Cerebellar nuclear complex (tissue), 1 donor: Measurements from ENCODE around the gene TMEM208.

Source experiments
- DNase-seq, 2 experiments: peaks; one replicate each; lab custom pipeline; 2025; lab: John Stamatoyannopoulos, UW

The TMEM208 gene

DNA sequence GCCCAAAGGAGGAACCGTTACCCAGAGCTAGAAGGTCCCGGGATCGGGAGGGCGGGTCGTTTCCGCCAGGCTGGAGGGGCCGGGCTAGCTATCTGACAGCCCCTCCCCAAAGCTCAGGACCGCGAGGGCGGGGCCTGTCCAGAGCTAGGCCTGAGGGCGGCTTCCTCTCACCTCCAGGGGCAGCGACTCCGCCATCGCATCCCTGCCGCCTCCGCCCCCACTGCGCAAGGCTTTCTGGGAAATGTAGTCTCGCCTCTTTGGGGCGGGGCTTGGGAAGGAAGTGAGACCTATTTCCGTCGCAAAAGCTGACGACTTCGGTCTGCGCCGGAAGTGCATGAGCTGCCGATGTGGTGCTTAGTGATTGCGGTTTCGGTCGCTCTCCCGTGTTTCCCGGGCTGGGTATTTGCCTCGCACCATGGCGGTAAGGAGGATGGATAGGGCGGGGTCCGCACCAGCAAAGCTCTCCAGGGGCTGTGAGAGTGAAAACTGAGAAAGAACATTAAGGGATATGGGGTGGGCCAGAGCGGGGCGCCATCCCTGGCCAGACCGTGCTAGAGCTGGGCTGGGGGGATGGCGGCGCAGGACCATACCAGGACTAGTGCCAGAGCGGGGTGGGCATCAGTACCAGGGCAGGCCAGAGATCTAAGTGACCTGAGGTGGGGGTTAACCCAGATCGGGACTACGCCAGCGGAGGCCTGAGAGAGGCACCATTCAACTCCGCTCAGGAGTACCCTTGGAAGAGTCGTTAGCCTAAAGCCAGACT, at the start of gene TMEM208:
Gene TMEM208, plus strand, starts transcription at position 327 of the 763 bp plus-strand sequence. Its CDS starts 89 bp downstream, at position 416.
- DNase-seq: peak; percentile 85 to 87

DNA sequence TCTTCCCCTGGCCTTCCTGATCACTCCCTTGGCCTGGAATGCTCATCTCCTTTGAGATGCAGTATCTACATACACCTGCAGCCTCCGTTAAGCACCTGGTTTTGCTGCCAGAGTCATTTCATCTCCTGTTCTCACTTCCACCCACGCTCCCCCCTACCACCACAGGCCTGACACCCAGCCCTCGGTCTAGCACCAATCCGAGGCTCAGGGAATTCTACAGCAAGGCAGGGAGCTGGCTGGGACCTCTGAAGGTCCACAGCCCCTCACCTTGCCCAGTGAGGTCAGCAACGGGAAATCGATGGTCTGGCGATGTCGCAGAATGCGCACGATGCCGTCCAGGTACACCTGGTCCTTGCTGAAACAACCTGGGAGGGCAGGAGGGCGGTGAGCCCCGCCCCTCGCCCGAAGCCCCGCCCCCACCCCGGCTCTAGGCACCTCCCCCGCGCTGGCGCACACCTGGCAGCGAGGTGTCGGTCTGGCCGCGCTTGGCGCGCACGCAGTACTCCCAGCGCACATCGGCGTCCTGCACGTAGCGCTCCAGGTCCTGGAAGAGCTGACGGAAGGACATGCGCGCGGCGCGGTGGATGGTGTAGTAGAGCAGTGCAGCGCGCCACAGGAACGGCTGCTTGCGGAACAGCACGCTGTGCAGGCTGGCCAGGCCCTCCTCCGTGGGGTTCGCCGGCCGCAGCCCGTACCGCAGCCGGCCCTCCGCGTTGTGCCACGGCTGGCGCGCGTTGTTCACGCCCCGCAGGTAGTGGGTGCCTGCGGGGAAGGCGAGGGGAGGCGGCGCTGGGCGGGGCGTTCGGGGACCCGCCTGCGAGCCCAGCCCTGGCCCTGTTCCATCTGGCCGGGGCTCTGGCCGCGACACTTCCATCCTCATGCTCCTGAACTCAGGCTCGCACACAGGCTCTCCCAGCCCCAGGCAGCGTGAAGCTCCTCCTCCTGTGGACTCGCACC, 48.9 kb upstream of the TMEM208 start:
- DNase-seq: no peak

DNA sequence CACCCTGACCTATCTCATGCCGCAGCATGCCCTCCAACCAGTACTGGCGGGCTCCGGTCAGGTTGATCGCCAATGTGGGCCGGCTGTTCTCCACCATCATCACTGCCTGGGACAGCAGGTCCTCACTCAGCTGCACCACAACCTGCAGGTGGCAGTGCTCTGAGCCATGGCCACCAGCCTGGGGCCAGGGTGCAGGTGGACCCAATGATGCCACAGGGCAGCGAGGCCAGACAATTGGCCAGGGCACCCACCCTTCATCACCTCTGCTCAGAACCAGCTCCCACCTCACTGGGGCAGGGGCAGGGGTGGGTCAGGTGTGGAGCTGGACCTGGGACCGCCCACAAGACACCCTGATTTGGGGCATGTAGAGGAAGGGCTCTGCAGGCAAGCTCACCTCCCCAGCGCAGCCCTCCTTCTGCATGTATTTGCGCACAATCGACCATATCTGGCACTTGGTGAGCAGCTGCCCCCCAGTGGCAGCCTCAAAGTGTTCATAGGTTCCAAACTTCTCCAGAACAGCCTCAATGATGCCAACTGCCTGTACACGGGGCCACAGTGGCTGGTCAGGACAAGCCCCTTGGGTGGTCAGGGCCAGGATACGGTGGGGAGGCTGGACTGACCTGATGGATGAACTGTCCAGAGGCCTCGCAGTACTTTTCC, 47.4 kb upstream of the TMEM208 start:
- DNase-seq: no peak

DNA sequence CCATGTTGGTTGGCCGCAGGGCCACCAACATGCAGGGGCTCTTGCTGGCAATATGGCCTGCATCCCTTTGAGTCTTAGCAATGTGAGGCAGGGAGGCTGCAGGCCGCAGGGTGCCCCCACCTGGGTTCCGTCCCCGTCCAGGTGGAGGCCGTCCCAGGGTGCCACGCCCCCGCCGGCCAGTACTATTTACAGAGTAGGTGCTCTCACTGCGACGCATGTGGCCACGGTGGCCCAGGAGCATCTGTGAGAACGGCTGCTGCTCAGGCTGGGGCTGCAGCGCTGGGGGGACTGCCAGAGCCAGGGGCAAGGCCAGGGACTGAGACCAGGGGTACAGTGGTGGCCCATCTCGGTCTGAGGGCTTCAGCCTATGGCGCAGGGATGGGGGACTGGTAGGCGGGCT, 46.8 kb upstream of the TMEM208 start:
- no peak for DNase-seq

DNA sequence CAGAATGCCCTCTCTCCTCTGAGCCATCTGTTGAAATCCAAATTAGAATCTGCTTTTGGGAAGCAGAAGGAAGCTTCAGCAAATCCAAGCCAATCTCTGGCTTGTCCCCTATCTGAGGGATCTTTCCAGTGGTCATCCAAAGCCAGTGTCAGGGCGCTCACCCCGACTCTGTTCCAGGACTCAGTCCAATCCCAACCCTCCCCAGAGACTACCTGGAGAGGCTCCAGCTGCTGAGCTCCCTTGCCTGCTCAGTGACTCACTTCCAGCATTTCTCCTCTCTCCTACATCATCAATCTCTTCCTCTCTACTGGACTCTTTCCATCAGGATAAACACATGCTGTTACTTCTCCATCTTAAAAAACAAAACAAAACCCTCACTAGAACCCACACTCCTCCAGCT, 45.6 kb upstream of the TMEM208 start:
- no peak for DNase-seq

DNA sequence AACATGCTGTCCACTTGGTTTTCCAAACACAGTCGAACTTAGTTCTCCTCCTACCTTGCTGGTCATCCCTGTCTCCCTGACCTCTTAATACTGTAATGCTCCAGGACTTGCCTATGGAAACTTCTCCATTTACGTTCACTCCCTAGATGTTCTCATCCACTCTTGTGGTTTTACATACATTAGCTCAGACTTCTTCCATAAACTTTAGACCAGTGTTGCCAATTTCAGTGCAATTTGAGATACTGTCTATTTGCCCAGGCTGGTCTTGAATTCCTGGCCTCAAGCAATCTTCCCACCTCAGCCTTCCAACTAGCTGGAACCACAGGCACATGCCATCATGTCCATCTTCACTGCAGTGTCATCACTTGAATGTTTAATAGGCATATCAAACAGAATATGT, 44.6 kb upstream of the TMEM208 start:
- DNase-seq: no peak

DNA sequence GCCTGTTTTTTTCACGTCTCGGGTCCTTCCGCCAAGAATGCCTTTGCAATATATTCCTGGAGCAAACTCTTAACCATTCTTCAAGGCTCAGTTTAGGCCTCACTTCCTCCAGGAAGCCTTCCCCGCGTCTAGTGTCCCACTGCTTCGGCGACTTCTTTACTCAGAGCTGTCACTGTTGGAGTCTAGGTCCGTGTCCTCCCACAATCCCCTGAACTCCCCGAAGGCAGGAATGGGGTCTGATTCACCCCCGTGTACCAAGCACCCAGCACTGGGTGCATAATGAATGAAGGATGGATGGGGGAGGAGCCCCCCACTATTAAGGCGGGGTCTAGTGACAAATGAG, 43.7 kb upstream of the TMEM208 start:
- no peak for DNase-seq

DNA sequence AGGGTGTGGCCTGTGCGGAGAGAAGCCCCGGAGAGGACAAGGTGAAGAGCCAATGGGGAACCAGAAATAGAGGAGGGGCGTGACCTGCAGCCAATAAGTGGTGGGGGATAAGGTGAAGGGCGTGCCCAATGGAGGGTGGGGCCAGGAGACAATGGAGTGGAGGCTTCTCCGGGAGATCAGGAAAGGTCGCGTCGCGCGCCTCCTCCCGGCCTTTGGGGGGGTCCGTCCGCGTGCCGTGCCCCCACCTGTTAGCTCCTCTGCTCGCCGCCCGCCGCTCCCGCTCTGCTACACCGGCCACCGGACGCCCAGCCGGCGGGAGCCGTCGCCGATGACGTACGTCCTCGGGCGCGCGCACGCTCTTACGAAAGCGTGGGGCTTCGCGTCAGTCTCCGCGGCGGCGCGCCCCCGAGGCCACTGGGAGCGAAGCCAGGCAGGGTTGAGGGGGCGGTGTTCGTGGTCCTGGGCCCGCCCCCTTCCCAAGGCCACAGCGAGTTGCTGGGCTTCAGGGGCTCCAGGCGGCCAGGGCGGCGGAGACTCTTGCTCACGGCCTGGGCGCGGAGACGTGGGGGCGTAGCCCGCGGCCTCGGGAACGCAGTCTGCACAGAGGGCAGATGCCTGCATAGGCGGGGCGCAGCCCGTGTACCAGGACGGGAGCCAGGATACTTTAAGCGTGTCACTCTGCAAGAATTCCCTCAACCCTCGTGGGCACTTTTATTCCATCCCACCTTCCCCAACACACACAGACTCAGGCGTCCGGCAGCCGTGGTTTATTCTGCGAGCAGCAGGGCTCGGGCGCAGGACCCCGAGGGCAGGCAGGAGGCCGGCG, 43.1 kb upstream of the TMEM208 start, which contains the start of gene MATCAP1:
Gene MATCAP1, minus strand, starts transcription at position 337 of the 826 bp plus-strand sequence. CDS start 3,353 bp downstream, outside the sequence.
- DNase-seq: peak; percentile 87 to 99

DNA sequence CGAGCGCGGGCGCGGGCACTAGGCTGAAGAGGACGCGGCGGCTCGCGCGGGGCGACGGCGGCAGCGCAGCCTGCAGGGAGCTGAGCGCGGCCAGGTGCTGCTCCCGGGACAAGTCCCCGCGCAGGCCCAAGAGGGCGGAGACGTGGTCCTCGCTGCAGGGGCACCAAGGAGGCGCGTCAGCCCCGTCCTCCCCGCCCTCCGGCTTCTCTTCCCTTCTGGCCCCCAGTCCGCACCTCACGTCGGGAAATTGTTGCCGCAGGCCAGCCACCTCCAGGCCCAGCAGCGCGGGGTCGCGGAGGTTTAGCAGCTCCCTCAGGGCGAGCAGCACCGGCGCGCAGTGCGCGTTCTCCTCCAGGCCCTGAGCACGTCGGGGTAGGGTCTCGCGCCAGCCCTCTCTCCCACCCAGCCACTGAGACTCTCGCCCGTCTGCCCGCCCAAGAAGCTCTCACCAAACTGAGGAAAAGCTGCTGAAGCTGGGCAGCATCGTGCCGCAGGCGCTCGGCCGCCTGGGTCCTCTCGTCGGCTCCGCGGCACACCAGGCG, 42.4 kb upstream of the TMEM208 start:
- DNase-seq: no peak

DNA sequence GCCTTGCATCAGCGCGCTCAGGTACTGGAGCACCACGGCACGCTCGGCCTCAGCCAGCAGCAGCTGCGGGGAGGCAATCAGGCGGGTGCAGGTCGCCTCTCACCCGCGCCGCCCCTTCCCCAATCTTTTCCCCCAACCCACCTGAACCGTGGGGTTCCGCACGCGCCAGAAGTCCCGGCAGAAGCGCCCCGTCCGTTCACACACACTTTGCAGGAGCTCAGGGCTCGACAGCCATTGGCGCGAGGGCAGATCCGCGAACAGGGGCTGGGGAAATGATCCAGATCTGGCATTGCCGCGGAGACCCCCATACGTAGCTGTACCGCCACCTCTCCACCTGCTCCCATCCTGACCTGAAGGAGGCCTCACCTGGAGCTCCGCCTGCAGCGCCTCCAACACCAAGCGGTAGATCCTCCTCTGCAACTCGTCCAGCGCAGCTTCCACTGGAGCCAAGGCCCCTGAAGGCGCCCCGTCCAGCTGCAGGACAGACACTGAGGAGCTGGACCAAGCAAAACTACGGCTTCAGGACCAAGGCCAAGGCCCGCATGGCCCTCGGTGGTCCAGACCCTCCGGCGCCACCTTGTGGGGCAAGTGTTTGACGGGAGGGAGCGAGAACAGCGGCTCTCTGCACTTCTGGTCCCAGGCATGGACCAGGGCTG, 41.8 kb upstream of the TMEM208 start:
- peak in 1 of 2 experiments; percentile 63 for DNase-seq

DNA sequence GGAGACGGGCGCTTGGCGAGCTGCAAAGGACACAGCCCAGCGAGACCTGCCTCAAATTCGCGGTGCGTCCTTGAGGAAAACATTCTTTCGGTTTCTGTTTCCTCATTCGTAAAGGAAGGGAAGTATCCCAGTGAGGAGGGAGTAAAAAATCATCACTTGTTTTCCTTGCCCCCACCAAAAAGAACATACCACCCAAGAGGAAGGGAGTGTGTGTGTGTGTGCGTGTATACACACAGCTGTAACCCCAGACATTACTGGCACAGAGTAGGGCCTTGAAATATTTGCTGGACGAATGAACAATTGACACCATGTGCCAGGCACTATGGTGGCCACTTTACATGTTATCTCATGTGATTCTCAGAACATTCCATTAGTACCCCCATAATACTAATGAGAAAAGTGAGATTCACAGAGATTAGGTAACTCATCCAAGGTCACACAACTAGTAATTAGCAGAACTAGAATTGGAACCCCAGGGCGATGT, 41.2 kb upstream of the TMEM208 start:
- no peak for DNase-seq

DNA sequence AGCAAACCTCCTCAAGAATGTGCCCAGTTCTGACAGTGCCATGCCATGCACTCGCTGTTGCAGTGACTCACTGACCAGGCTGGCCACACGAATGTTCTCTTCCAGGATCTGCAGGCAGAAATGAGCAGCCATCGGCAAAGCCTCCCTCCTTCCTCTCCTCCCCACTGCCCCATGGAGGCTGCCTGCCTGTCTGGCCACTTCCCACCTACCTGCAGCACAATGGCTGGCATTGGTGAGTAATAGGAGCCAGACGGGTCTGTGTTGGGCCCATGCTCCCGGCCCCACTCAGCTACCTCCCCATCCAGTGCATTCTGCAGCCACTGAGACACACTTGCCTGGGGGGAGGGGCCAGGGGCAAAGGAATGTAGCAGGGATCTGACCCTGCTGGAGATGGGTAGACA, 40.4 kb upstream of the TMEM208 start:
- DNase-seq: no peak

DNA sequence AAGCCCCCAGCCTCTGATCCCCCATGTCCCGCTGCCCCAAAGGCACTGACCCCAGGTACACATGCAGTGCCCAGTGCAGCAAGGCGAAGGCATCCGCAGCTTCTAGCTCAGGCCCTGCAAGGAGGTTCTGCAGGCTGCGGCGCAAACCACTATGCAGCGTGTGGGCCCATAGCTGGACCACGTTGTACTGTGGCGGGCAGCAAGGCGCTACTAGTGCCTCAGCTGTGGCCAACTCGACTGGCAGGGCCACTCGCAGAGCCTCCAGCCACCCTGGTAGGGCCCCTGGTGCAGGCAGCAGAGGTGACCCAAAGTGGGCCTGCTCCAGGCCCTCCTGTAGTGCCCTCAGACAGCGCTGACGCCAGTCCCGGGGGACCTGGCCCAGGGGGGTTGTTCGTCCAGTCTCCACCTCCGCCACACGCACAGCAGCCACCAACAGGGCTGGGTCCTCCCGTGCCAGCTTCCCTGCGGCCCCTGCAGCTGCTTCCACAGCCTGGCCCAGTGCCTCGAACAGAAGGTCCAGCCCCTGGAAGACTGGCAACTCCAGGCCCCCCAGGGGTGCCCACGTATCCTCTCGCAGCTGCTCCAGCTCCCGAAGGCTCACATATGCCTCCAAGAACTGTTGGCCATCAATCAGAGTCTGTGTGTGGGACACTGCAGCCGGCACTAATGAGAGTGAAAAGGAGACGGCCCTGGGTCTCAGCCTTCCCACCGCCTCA, 39.6 kb upstream of the TMEM208 start:
- DNase-seq: no peak

DNA sequence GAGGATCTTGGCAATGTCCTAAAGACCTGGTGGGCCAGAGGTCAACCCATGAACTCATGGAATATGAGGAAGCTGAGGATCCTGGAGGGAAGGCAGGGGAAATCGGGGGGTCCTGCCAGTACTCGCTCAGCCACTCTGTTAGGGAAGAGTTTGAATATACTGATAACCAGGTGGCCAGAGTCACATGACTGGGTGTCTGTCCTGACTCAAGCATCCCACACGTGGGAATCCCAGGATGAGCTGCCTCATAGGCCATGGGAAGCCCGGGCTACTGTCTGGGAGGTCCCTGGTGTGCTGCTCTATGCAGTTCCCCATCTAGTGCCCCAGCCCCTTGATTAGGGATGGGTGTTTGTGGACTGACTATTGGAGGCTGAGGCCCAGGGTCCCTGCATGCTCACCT, 38.6 kb upstream of the TMEM208 start:
- DNase-seq: no peak

DNA sequence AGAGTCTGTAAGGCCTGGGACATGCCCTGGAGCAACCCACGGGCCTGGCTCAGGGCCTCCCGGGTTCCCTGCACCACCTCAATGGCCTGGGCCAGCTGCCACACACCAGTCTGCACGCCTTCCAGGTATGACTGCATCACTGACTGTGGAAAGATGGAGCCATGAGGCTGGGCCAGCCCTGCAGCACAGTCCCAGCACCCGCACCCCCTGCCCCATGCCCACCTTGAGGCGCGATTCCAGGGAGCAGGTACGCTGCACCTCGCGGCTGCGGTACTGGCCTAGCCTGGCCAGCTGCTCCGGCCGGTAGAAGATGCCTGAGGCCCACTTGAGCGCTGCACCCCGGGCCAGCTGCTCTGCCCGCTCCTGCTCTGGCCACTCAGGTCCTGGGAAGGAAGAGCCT, 38.1 kb upstream of the TMEM208 start:
- no peak for DNase-seq

DNA sequence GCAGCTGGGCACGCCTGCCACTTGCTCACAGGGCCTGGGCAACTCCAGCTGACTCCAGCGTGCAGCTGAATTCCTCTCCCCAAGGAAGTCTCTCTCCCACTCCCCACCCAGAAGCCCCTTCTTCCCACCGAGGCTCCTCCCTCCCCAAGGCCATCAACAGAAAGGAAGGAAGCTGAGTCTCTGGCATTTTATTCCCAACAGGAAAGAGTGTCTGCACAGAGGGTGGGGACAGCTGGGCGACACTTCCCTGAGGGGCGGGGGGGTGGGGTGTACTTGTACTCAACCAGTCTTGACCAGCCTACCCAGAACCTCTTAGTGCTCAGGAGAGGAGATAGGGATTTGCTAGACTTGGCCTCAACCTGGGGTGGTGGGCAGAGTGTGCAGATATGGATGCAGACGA, 36.9 kb upstream of the TMEM208 start, which contains the start of gene EXOC3L1:
Gene EXOC3L1, minus strand, starts transcription at position 96 of the 400 bp plus-strand sequence. CDS start 460 bp downstream, outside the sequence.
- no peak for DNase-seq

DNA sequence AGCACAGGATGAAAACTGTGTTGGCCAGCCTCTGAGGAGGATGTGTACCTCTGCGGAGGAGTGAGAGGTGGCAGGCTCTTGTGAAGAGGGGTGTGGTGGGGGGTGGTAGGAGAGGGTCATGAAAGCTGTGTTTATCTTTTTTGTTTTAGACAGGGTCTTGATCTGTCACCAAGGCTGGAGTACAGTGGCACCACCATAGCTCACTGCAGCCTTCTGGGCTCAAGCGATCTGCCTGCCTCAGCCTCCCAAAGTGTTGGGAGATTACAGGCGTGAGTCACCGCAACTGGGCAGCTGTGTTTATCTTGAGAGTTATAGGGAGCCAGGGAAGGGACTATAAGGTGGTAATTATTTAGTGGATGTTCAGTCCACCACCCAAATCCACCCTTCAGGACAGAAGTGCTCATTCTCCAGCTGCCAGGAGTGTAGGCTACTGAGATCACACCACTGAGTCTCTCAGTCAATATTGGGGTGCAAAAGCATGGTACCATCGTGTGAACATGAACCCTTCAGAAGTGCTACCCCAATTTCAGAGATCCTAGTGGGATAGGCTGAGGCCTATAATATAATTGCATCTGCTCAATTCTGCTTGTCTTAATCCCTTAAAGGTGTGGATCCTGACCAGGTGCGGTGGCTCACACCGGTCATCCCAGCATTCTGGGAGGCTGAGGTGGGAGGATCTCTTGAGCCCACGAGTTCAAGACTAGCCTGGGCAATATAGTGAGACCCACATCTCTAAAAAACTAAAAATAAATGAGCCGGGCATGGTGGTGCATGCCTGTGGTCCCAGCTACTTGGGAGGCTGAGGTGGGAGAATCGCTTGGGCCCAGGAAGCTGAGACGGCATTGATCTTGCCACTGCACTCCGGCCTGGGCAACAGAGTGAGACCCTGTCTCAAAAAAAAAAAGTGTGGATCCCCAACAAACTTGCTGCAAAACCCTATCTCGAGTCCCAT, 36.2 kb upstream of the TMEM208 start:
- no peak for DNase-seq

DNA sequence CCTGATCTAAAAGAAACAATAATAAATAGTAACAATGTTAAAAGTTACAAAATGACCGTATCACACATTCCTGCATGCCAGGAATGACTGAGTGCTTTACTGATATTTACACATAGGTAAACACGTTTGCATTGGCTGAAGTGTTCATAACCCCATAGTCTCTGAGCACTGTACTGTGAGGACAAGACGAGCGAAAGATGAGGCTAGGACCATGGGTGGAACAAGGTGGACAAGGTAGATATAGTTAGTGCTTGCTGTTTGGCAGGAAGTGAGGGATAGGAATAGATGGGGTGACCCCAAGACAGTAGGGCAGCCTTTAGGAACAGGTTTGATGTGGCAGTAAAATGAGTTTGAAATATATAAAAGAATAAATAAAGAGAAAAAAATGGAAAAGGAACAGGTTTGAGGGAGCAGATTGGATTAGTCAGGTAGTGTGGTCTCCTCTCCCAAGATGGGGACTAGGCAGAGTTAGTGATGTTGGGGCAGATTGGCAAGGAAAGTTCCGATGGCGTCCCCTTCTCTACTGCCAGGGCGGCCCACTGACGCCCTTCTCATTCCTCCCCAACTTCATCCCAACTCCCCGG, 35.4 kb upstream of the TMEM208 start:
- DNase-seq: no peak
